ENCODE data around the gene LRRC10.

The LRRC10 gene

GRCh38 chr12:69563166-69563762 lies 47.4 kb downstream of the LRRC10 start:
- no peak for DNase-seq
